Neuron (in vitro differentiated cells): ENCODE data around the gene SLC9A9.

Experiments used
- H2AFZ ChIP-seq: one replicate; pipeline ENCODE4 v1.6.1; 2013; ENCODE audit warnings: low read depth, mild to moderate bottlenecking, inconsistent platforms, low read length, moderate library complexity
- H3K27me3 ChIP-seq: one replicate; pipeline ENCODE4 v1.6.1; 2013; ENCODE audit warnings: low read length; ENCODE audit not compliant: insufficient read depth
- H3K36me3 ChIP-seq: one replicate; pipeline ENCODE4 v1.6.1; 2013; ENCODE audit warnings: low read length; ENCODE audit not compliant: insufficient read depth
- H3K4me1 ChIP-seq: one replicate; pipeline ENCODE4 v1.6.1; 2013; ENCODE audit warnings: low read length; ENCODE audit not compliant: insufficient read depth
- H3K4me3 ChIP-seq: 2 replicates; pipeline ENCODE4 v1.5.1; 2013; ENCODE audit warnings: mild to moderate bottlenecking, low read length, moderate library complexity
- H3K9me3 ChIP-seq: one replicate; pipeline ENCODE4 v1.6.1; 2013; ENCODE audit warnings: low read length

Gene SLC9A9

DNA sequence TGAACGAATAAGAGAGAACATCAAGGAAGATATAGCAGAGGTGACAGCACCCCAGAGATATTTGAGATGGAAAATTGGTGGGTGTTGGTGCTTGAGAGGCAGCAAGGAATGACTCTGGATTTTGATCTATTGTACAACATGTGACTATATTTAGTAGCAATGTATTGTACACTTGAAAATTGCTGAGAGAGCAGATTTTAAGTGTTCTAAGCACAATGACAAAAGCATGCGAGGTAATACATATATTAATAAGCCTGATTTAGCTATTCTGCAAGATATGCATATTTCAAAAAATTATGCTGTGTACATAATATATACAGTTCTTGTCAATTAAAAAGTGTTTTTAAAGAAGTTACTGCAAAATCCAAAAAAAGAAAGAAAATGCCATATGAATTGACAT, 194.3 kb downstream of the SLC9A9 start:
- Histone ChIP-seq H3K27me3 (no peaks in the 10 kb centered on the region), H3K9me3 (no peaks in the 10 kb centered on the region), H3K4me3 (no peak overlapping the region), H3K36me3 (no peaks in the 10 kb centered on the region), H3K4me1 (peaks cover 4% of the 10 kb centered on the region), H2AFZ (no peak overlapping the region)

- no peaks in the 10 kb centered on the region for H3K36me3 ChIP-seq
- H3K27me3 ChIP-seq, result no peaks in the 10 kb centered on the region
- H2AFZ ChIP-seq, result no peak overlapping the region
- H3K4me1 ChIP-seq, result peaks cover 4% of the 10 kb centered on the region
- no peak overlapping the region for H3K4me3 ChIP-seq
- H3K9me3 ChIP-seq, result no peaks in the 10 kb centered on the region
Measured at GRCh38 chr3:143653493-143653892, 194.8 kb downstream of the SLC9A9 start.

DNA sequence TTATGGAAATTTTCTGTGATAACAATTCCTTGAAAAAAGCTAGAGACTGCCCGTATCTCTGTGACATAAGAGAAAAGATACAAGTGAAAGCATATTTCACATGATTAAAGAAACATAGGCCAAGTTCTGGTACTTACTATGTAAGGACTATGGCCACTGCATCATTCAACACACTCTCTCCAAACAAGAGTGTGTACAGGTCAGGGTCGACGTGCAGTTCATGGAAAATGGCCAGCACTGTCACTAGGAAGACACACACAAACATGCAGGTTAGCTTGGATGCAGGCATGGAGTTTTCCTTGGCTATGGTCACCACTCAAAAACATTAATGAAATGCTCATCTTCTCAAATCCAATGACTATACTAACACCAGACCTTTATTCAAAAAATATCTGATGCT, 196.2 kb downstream of the SLC9A9 start:
- no peaks in the 10 kb centered on the region for H3K36me3 ChIP-seq
- H3K9me3 ChIP-seq, result no peaks in the 10 kb centered on the region
- no peaks in the 10 kb centered on the region for H3K27me3 ChIP-seq
- peaks cover 4% of the 10 kb centered on the region for H3K4me1 ChIP-seq
- H2AFZ ChIP-seq, result no peak overlapping the region
- H3K4me3 ChIP-seq, result no peak overlapping the region

DNA sequence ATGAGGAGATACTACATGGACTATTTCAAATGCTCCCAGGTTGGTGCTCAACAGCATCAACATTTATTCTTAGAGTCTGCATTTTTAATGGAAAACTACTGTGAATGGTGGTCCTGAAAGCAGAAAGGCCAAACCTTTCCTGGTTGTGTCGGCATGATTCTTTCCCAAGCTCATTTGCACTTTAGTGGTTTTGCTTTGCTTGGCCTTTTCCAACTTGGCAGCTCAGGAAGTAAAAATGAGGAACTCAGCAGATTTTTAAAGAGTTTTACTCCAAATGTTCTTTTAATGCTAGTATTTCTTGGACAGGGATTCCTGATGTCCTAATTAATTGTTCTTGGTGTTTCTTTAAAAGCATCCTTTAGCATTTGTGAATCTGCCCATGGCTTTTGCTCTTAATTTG, 197.4 kb downstream of the SLC9A9 start:
- Histone ChIP-seq H3K4me3 (no peak overlapping the region), H3K4me1 (no peaks in the 10 kb centered on the region), H2AFZ (no peak overlapping the region), H3K27me3 (no peaks in the 10 kb centered on the region), H3K36me3 (no peaks in the 10 kb centered on the region), H3K9me3 (no peaks in the 10 kb centered on the region)

- H3K4me1 ChIP-seq, result peaks cover 2% of the 10 kb centered on the region
Measured at GRCh38 chr3:143650120-143650519, 198.1 kb downstream of the SLC9A9 start.

DNA sequence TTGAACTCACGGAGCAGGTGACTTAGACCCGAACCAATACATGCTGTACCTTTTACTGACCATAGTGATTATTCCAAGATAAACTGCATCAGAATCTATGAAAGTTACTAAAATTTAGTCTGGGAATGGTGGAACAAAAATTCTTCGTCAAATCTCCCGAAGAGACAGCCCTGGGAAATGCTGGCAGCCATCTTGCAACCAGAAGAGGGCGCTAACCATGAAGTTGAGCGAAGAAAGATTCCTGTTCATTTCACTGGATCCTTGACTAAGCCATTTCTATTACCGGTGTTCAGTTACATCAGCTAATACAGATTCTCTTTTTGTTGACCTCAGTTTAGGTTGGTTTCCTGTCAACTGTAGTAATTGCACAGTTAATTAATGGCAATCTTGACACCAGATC, 199.6 kb downstream of the SLC9A9 start:
- Histone ChIP-seq H3K36me3 (no peaks in the 10 kb centered on the region), H2AFZ (no peak overlapping the region), H3K4me3 (no peak overlapping the region), H3K27me3 (no peaks in the 10 kb centered on the region), H3K9me3 (no peaks in the 10 kb centered on the region), H3K4me1 (peaks cover 15% of the 10 kb centered on the region)

More at GRCh38 chr3:143650120-143650519, 198.1 kb downstream of the SLC9A9 start:
- Histone ChIP-seq H3K9me3 (no peaks in the 10 kb centered on the region), H2AFZ (no peak overlapping the region), H3K27me3 (no peaks in the 10 kb centered on the region), H3K36me3 (no peaks in the 10 kb centered on the region), H3K4me3 (no peak overlapping the region)

DNA sequence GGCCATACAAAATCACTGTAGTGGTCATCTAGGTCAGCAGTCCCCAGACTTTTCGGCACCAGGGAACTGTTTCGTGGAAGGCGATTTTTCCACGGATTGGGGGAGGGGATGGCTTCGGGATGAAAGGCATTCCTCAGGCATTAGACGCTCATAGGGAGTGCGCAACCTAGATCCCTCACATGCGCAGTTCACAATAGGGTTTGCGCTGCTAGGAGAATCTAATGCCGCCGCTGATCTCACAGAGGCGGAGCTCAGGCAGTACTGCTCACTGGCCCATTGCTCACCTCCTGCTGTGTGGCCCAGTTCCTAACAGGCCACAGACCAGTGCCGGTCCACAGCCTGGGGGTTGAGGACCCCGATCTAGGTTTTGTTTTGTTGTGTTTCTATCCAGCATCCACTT, 200.1 kb downstream of the SLC9A9 start:
- no peaks in the 10 kb centered on the region for H3K36me3 ChIP-seq
- H3K4me3 ChIP-seq, result no peak overlapping the region
- no peaks in the 10 kb centered on the region for H3K27me3 ChIP-seq
- no peak overlapping the region for H2AFZ ChIP-seq
- no peaks in the 10 kb centered on the region for H3K9me3 ChIP-seq
- H3K4me1 ChIP-seq, result peaks cover 15% of the 10 kb centered on the region

DNA sequence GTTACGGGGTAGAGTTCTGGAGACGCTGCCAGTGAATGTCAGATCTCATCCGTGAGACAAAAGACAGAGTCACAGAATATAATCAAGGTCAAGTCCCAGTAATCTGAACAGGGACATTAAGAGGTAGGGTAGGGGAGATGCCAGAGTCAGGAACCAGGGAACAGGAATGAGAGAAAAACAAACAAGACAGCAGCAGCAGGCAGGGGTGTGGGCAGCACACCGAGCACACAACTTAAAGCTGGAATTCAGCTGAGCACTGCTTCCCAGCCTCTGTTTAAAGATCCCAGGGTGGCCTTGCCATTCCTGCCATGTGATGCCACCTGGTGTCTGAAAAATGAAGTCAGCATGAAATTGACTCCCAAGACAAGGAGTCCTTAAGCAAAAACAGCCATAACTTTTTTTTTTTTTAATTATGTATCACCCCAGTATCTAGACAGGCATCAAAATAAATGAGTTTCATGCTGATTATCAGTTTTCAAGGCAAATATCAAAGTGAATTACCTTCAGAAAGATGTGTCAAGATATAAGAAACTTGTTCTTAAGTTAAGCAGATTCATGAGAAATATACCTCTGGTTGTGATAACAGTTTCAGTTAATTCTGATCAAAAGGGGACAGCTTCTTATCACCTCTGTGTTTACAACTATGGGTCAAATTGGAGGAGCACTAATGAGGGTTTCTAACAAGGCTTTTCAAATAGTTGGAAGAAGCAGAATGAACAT, 203.7 kb downstream of the SLC9A9 start:
- Histone ChIP-seq H2AFZ (peak overlapping the region; percentile 82), H3K36me3 (no peaks in the 10 kb centered on the region), H3K4me3 (peak overlapping the region; percentile 30), H3K4me1 (peaks cover 15% of the 10 kb centered on the region), H3K9me3 (no peaks in the 10 kb centered on the region), H3K27me3 (no peaks in the 10 kb centered on the region)

DNA sequence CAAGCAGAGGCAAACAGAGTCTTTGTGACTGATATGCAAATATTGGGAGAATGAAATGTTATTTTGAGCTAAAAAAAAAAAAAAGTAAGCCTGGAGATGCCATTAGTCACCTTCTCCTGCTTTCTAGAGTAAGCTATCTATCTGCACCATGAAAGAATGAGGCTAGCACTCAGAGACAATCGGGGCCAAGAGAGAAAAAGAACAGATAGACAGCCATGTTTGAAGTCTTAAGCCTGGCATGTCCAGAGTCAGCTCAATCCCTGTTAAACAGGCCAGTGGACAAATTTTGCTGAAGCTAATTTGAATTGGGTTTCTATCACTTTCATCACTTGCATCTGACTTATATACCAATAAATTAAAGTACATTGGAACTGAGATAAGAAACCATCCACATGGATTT, 204.4 kb downstream of the SLC9A9 start:
- Histone ChIP-seq H3K4me3 (no peak overlapping the region), H3K36me3 (no peaks in the 10 kb centered on the region), H3K4me1 (peaks cover 15% of the 10 kb centered on the region), H3K27me3 (no peaks in the 10 kb centered on the region), H2AFZ (peak overlapping the region; percentile 82), H3K9me3 (no peaks in the 10 kb centered on the region)

- H3K36me3 ChIP-seq, result no peaks in the 10 kb centered on the region
- H3K4me3 ChIP-seq, result no peak overlapping the region
Measured at GRCh38 chr3:143640774-143641173, 207.5 kb downstream of the SLC9A9 start.

GRCh38 chr3:143637133-143637532, 211.1 kb downstream of the SLC9A9 start:
- H3K9me3 ChIP-seq, result peaks cover 3% of the 10 kb centered on the region
- no peaks in the 10 kb centered on the region for H3K36me3 ChIP-seq
- no peak overlapping the region for H2AFZ ChIP-seq
- H3K27me3 ChIP-seq, result no peaks in the 10 kb centered on the region
- H3K4me1 ChIP-seq, result no peaks in the 10 kb centered on the region
- H3K4me3 ChIP-seq, result no peak overlapping the region

More at GRCh38 chr3:143640774-143641173, 207.5 kb downstream of the SLC9A9 start:
- Histone ChIP-seq H2AFZ (no peak overlapping the region), H3K4me1 (peaks cover 15% of the 10 kb centered on the region), H3K9me3 (peaks cover 3% of the 10 kb centered on the region), H3K27me3 (no peaks in the 10 kb centered on the region)

DNA sequence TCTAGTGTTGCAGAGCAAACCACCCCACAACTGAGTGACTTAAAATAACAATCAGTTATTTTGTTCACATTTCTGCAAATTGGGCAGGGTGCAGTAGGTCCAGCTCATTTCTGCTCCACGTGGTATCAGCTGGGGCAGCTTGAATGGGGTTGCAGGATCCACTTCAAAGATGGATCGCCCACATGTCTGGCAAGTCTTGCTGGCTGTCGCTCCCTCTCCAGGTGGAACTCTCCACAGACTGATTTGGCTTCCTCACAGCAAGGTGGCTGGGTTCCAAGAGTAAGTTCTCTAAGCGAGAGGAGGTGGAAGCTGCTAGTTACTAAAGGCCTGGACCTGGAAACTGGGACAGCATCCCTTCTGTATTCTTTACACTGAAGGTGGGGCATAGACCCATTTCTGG, 213.3 kb downstream of the SLC9A9 start:
- H2AFZ ChIP-seq, result no peak overlapping the region
- no peaks in the 10 kb centered on the region for H3K36me3 ChIP-seq
- no peaks in the 10 kb centered on the region for H3K4me1 ChIP-seq
- H3K4me3 ChIP-seq, result no peak overlapping the region
- H3K9me3 ChIP-seq, result peaks cover 3% of the 10 kb centered on the region
- H3K27me3 ChIP-seq, result no peaks in the 10 kb centered on the region

DNA sequence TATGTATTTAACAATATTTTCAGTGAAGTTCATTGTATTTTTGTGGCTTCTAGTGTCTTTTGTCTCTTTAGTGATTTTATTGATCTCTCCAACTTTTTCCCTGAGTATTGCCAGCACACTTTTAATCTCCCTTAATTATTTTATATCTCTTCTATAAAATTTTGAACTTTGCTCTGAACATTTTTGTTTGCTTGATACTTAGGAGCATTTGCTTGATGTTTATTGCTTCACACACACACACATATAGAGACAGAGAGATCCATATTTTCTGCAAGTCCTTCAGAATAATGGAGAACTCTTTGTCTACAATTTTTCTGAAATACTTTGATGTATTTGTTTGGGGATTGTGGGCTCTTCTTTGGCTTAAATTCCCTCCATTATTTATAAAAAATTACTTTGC, 213.8 kb downstream of the SLC9A9 start:
- H3K4me3 ChIP-seq, result no peak overlapping the region
- H3K9me3 ChIP-seq, result peaks cover 3% of the 10 kb centered on the region
- no peaks in the 10 kb centered on the region for H3K36me3 ChIP-seq

DNA sequence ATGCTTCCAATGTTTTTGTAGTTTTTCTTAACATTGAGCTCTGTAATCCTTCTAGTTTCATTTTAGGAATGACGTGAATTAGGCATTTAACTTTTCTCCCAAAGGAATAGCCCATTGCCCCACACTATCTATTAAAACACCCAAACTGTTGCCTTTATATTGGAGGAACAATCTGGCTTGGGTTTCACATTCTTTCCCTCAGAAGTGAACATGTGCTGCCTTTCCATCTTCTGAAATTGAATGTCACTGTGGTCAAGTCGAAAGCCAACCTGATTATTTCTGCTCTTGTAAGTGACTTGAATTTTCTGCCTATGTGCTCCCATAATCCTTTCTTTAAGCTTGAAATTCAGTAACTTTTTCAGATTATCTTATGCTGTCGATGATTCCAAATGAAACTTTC, 214.5 kb downstream of the SLC9A9 start:
- no peaks in the 10 kb centered on the region for H3K36me3 ChIP-seq
- no peaks in the 10 kb centered on the region for H3K27me3 ChIP-seq
- H2AFZ ChIP-seq, result no peak overlapping the region
- no peaks in the 10 kb centered on the region for H3K4me1 ChIP-seq
- H3K4me3 ChIP-seq, result no peak overlapping the region
- H3K9me3 ChIP-seq, result peaks cover 3% of the 10 kb centered on the region

More for the DNA sequence above, 213.8 kb downstream of the SLC9A9 start:
- no peaks in the 10 kb centered on the region for H3K27me3 ChIP-seq
- H2AFZ ChIP-seq, result no peak overlapping the region
- no peaks in the 10 kb centered on the region for H3K4me1 ChIP-seq
